Stimulated activated CD4-positive, alpha-beta T cell treated with anti-CD3 and anti-CD28 coated beads, TNF-alpha, amount 100 ng/mL, for 48 hours (primary cell): ENCODE results near the gene RNASE4.
A peak's percentile ranks its signal among the peaks of the same experiment; 100 is the strongest.

Experiments used
- DNase-seq, 3 donors: peaks; one replicate each; pipeline ENCODE4 v3.0.0-alpha.2; 2020; ENCODE audit warnings: low read depth in 3 of 3

RNASE4 gene

DNA sequence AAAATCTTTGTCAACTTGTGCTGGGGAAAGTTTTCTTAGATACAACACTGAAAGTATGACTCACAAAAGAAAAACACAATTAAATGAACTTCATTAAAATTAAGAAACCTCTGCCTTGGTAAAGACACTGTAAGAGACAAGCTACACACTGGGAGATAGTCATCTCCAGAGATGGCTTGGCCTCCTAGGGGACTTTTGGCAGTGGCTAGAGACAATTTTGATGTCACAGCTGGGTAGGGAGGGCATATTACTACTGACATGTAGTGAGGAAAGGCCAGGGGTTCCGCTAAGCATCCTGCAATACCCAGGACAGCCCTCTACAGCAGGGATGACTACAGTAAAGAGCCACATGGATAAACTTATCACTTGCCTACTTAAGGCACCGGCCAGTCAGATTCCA, 8.7 kb upstream of the RNASE4 start:
- no peak for DNase-seq

DNA sequence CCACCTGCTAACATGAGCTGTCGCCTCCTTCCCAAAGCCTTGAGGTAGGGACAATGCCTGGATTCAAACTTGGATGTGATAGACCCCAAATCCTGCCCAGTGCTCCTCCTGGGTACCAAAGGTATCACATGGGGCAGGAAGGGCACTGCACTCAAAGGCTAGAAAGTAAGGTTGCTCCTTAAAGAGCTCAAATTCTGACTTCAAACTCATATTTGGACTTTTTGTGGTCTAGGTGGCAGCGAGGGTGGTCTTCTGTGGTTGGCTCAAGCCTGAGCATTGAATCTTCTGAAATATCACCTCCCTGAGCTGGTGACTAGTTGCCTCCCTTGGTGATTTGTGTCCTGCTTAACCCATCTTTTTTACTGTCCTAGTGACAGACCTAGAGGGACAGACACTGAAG, 8.3 kb upstream of the RNASE4 start:
- no peak for DNase-seq

DNA sequence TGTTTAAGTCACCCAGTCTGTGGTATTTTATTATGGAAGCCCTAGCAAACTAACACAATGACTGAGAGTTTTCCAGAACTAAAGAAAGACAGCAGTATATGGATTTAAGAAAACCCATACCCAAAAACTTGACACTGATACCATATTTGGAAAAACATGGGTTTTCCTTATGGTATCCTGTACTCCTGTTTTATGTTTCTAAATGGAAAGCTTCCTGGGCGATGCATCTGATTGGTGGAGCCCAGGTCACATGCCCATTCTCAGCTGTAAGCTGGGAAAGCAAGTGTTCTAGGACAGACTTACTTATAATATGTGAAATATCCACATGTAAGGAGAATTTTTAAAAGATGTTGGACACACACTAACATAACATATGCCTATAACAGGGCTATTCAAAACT, 4.5 kb upstream of the RNASE4 start:
- no peak for DNase-seq

GRCh38 chr14:20680363-20680762, 4.0 kb upstream of the RNASE4 start:
- DNase-seq, result no peak

DNA sequence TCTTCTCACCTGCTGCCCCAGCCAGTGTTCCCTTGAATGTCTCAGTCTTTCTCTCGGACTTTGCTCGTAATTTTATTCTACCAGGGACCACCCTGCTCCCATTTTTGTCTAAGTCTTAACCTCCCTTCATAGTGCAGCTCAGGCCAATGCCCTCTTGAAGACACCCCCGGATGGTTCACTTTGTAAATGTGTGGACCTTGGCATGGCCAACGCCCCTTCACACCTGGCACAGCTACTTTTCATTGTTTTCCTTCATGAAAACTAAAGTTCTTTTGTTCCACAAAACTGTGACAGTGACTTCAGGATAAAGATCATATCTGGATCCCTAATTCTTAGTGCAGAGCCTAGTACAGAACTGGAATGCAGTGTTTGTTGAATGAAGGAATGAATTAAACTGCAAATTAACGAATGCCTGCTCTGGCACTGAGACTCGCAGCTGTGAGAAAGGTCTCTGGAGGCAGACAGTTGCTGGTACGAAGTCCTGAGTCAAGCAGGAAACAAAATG, 3.5 kb upstream of the RNASE4 start:
- peak in 1 of 3 donors; percentile 44 for DNase-seq

DNA sequence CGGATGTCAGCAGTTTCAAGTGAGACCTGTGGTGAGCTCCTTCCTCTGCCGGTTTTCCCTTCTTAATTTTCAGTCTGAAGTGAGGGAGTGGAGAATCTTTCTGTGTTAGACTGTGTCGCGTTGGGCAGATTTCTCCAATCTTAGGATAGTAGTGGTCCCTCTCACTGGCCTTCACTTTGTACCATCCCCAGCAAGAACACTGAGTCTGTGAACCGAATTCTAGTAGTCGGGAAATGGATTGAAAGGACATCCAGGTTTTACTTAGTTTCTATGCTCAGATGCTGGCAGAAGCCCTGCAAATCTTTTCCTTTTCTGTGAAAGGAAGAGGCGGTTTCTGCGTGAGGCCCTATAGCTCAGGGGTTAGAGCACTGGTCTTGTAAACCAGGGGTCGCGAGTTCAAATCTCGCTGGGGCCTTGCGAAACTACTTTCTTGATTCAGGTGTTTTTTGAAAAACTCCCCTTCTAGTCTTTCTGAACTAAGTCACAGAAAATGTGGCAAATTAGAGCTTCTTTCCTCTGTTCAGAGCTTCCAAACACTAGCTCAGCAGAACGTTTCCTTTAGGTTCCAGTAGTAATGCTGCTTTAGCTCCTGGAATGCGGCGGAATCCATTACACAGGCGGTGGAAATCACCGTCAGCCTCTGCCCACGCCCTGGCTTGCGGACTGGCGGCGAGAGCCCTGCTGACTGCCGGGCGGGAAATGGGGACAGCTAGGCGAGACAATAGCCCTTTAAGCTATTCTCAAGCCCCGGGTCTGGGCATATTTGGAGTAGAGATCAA, 2.8 kb upstream of the RNASE4 start:
- DNase-seq, result peak; percentile 69 to 83 (median 83)

- no peak for DNase-seq
These were observed 2.3 kb upstream of the RNASE4 start for GRCh38 chr14:20682127-20682434.

GRCh38 chr14:20682435-20683124, 1.8 kb upstream of the RNASE4 start:
- peak; percentile 52 to 71 (median 67) for DNase-seq

DNA sequence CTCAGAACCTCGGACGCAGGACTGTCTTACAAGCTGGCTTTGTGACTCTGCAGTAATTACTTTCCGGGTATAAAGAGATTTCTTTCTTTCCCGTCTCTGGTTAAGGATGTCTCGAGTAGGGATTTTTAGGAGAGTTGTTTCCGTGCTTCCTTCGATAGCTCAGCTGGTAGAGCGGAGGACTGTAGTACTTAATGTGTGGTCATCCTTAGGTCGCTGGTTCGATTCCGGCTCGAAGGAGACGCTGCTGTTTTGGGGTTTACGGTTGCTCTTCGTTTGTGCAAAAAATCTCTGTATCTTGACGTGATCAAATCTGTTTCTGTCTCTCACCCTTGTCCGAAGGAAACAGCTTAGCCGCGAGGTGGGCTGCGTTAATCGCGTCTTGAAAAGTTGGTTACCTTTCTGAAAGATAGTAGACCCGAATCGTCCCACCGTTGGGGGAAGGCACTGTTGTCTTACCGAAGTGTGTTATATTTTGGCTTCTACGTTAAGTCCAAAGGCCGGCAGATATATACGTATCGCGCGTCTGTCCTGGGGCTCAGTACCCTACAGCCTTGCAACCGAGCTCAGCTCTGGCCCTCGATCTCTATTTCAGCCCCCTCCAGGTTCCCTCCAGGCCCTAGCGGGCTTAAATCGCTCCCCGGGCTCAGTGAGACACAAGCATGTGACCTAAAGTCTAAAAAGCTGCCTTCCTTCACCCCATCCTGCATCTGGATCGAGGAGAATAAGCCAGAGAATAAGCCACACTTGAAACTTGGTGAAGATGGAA, 1.1 kb upstream of the RNASE4 start:
- peak; percentile 71 to 76 (median 72) for DNase-seq

GRCh38 chr14:20684662-20685456, 499 bp downstream of the RNASE4 start:
- DNase-seq, result no peak

DNA sequence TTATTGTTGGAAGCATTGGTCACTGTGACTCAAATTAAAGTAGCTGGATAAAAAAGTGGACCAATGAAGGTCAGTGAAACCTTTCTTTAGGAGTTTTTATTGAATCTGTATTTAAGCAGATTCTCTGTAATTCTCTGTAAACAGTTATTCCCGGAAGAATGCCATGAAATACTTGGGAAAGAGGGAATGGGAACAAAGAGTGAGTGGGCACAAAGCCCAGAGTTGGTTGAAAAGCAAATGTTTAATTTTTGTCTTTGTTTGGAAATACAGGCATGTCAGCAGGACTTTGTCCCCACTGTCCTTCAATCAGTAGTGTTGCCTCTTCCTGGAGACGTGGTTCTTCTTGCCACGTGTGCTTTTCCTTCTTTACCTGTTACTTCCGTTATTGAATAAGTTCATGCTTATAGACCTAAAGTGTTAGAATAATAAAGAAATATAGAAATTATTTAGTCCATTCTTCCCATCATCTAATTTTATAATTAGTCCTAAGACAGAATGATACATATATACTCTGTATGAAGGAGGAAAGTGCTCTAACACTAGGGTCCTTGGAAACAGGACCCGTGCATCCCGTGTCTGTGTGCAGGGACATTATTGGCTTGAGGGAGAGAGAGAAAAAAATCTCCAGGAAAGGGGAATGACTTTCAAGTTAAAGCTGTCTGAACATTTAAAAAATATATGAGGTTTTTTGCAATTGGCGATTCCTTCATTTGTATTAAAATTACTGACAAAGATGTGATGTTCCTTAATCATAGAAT, 2.2 kb downstream of the RNASE4 start:
- DNase-seq, result no peak

DNA sequence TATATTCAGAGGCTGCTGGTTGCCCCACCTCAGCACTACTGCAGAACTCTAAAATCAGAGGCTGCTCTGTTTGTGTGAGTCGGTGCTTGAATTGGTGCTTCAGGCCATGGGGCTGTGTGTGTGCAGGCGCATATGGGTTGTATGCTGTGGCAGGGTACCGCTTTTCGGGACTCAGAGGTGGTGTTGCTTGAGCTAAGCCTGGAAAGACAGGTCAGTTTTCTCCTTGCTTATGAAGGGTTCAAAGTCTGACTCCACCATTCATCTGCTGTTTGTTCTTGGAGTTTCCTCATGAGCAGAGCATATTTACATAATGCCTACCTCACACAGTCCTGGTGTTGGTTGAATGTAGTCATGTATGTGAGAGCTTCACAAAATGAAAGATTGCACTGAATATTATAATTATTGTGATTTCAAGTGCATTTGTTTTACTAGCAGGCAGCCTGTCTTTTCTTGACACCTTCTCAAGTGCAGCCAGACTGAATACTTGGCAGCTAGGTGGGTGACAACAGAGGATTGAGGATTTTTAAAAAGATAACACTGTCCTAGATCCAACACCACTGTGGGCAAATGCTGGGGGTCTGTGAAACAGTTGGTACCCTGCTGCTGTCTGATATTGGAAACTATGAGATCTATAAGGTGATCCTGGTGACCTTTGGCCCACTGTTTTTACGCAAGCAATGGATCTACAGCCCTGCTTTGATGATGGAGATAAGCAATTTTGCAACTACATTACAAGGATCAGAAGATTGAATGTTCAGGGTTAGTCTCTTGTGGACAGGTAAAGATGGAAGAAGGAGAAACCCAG, 3.2 kb downstream of the RNASE4 start:
- no peak for DNase-seq

- no peak for DNase-seq
These were observed 3.9 kb downstream of the RNASE4 start, which contains the start of gene ANG for GRCh38 chr14:20688167-20688839. ANG (plus strand) TSS chr14:20688764; CDS start chr14:20693565, 4,801 bp downstream.

DNA sequence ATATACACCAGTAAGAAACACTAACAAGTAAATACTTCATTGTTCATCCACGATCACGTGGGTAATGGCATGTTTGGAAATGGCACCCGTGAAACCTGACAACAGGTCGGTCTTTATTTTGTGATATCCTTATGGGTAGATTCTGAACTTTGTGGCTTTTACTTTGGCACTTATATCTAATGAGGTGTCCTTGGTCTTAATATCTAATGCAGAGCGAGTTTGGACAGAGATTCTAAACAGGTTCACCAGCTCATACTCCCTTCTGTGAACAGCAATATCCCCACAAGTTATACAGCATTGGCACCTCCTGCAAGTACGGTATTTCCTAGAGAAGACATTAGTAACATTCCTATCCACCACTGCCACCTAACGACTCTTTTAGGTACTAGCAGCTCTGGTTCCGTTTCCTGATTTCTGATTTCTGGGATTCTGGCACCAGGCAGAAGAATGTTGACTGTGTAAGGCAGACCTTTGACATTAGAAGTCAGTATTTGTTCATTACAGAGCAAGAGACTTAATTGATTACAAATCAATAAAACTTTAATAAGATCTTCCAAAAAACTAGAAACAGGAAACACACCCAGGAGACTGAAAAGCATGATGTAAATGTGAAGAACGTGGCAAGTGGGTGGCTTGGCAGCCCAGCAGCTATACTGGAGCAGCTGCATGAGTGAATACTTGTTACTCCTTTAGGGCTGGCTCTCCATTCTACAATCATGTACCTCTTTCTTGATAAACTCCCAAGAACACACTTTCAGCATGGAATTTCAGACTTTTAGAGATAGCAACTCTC, 6.7 kb downstream of the RNASE4 start:
- DNase-seq, result peak in 1 of 3 donors; percentile 8

- no peak for DNase-seq
These were observed 7.9 kb downstream of the RNASE4 start for GRCh38 chr14:20692116-20692751.

- no peak for DNase-seq
These were observed 12.4 kb downstream of the RNASE4 start for GRCh38 chr14:20696764-20697163.

DNA sequence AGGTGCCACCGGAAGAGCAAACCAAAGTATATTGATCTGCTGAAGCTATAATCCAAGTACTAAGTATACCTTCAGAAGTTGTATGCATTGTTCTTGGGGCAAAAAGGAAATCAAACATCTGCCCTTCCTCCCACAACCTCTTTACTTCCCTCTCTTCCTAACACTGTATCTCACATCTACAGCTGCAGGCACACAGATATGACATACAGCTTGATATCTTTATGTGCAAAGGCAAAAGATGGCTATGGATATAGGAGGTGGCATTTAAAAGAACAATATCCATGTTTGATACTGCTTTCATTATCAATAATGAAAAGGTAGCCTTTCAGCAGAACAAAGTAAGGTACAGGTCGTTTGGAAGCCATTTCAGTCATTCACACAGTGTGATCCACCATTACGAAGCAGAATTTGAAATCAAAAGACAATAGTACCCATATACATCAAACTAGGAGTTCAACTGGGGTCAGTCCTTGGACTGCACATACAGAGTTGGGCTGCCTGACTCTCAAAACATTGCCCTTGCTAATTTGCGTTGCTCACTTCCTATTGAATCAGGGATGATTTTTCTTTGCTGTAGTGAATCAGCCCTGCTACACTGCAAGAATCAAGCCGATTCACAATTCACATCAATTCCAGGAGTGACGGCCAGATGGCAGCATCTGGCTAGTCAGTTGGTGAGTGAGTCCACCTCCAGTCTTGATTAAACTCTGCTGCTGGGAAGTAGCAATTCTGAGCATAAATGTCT, 13.1 kb downstream of the RNASE4 start:
- peak; percentile 36 to 38 (median 36) for DNase-seq

DNA sequence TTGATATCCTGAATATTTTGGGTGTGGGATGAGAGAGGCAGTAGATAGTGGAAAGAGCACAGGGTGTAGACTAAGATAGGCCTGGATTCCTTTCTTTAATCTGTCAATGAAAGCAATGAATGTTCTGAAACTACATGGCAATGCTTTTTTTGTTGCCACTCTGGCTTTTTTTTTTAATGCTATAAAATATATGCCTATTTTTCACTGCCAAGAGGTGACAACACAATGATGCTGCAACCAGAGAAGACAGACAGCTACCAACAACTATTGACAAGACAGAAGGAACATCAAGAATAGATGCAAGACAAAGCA, 13.6 kb downstream of the RNASE4 start:
- DNase-seq, result no peak
